ENCODE results near the gene NDUFS6.

NDUFS6 gene

DNA sequence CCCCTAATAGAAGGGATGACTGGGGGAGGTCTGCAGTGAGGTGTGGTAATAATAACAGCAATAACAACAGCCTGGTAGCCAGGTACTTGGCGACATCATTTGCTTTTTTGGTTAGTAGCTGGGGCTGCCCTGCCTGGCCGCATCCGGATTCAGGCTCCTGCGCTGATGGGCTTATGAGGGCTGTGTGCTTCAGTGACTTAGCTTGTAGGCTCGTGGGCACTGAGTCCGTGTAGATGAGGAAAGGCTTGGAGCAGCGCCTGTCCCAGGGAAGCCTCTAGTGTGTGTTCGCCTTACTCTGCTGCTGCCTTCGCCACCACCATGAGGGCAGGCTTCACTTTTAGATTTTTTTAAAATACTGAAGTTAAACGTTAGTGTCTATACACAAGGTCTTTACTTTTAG lies 4.5 kb downstream of the NDUFS6 start:
- Histone ChIP-seq H3F3A (ENCODE audit: control insufficient read depth, insufficient read depth) (peaks cover 5% of the 10 kb centered on the region), H4K20me1 (ENCODE audit: control insufficient read depth, insufficient read depth, low read depth, low read length) (no peaks in the 10 kb centered on the region), H3K4me3 (ENCODE audit: low read length) (no peak overlapping the region), H3K27me3 (ENCODE audit: control insufficient read depth, low read length) (no peaks in the 10 kb centered on the region), H3K27ac (ENCODE audit: low read depth, low read length) (no peak overlapping the region), H3K36me3 (ENCODE audit: control insufficient read depth, low read length) (peaks cover 90% of the 10 kb centered on the region), H3K4me1 (ENCODE audit: control insufficient read depth, low read length) (peaks cover 9% of the 10 kb centered on the region), H3K9me3 (ENCODE audit: control insufficient read depth, insufficient read depth, low read length) (no peaks in the 10 kb centered on the region), H3K79me2 (ENCODE audit: control insufficient read depth, low read length) (peaks cover 100% of the 10 kb centered on the region), H3K9me2 (replicated peaks; ENCODE audit: control insufficient read depth, low read length) (no peaks in the 10 kb centered on the region), H3K4me2 (ENCODE audit: low read length) (no peak overlapping the region)
- TF ChIP-seq, protein P1, sequence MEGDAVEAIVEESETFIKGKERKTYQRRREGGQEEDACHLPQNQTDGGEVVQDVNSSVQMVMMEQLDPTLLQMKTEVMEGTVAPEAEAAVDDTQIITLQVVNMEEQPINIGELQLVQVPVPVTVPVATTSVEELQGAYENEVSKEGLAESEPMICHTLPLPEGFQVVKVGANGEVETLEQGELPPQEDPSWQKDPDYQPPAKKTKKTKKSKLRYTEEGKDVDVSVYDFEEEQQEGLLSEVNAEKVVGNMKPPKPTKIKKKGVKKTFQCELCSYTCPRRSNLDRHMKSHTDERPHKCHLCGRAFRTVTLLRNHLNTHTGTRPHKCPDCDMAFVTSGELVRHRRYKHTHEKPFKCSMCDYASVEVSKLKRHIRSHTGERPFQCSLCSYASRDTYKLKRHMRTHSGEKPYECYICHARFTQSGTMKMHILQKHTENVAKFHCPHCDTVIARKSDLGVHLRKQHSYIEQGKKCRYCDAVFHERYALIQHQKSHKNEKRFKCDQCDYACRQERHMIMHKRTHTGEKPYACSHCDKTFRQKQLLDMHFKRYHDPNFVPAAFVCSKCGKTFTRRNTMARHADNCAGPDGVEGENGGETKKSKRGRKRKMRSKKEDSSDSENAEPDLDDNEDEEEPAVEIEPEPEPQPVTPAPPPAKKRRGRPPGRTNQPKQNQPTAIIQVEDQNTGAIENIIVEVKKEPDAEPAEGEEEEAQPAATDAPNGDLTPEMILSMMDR (IDR thresholded peaks at IDR 0.05; ENCODE audit: low read depth, low read length, poor library complexity, severe bottlenecking), result no peak
- TF ChIP-seq EZH2phosphoT487 (IDR thresholded peaks at IDR 0.05; ENCODE audit: borderline replicate concordance, low read length), result no peak

DNA sequence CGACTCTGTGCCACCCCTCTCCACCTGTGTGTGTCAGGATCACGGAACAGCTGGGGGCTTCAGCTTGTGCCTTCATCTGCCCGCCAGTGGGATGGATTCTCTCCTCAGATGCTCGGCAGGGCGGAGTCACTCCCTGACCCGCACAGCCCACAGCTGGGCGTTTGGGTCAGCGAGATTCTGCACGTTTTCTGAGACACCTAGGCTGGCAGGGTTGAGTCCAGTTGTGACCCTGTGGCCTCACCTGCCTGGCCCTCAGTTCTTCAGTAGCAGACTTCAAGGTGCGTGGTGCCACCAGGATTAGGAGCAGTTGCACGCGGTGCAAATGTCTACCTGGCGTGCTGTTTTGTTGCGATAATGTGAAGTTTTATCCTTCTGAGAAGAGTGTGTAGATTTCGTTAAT lies 5.0 kb downstream of the NDUFS6 start:
- Histone ChIP-seq H3K79me2 (ENCODE audit: control insufficient read depth, low read length) (peaks cover 99% of the 10 kb centered on the region), H3F3A (ENCODE audit: control insufficient read depth, insufficient read depth) (peaks cover 2% of the 10 kb centered on the region; the same call in 1 of the 2 replicates), H3K9me2 (replicated peaks; ENCODE audit: control insufficient read depth, low read length) (no peaks in the 10 kb centered on the region), H3K9me3 (ENCODE audit: control insufficient read depth, insufficient read depth, low read length) (no peaks in the 10 kb centered on the region), H3K27me3 (ENCODE audit: control insufficient read depth, low read length) (no peaks in the 10 kb centered on the region), H3K36me3 (ENCODE audit: control insufficient read depth, low read length) (peaks cover 91% of the 10 kb centered on the region), H3K4me1 (ENCODE audit: control insufficient read depth, low read length) (peaks cover 9% of the 10 kb centered on the region), H3K27ac (ENCODE audit: low read depth, low read length) (no peak overlapping the region), H3K4me2 (ENCODE audit: low read length) (no peak overlapping the region), H4K20me1 (ENCODE audit: control insufficient read depth, insufficient read depth, low read depth, low read length) (no peaks in the 10 kb centered on the region), H3K4me3 (ENCODE audit: low read length) (no peak overlapping the region)
- no peak for TF ChIP-seq EZH2phosphoT487 (IDR thresholded peaks at IDR 0.05; ENCODE audit: borderline replicate concordance, low read length)
- TF ChIP-seq, protein P1 (IDR thresholded peaks at IDR 0.05; ENCODE audit: low read depth, low read length, poor library complexity, severe bottlenecking), result no peak

DNA sequence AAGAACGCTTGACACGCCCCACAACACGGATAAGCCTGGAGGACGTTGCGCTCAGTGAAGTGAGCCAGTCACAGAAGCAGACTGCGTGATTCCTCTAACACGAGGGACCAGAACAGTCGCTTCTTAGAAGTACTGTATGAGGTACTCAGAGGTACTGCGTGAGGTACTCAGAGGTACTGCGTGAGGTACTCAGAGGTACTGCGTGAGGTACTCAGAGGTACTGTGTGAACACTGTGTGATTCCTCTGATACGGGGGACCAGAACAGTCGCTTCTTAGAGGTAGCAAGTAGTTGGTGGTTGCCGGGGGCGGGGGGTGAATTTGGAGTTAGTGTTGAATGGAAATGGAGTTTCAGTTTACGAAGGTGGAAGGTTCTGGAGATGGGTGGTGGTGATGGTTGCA lies 5.8 kb downstream of the NDUFS6 start:
- H3K36me3 ChIP-seq (ENCODE audit: control insufficient read depth, low read length), result peaks cover 95% of the 10 kb centered on the region
- H3K79me2 ChIP-seq (ENCODE audit: control insufficient read depth, low read length), result peaks cover 98% of the 10 kb centered on the region
- H3K4me2 ChIP-seq (ENCODE audit: low read length), result no peak overlapping the region

More for the DNA sequence above, 5.8 kb downstream of the NDUFS6 start:
- Histone ChIP-seq H4K20me1 (ENCODE audit: control insufficient read depth, insufficient read depth, low read depth, low read length) (no peaks in the 10 kb centered on the region), H3F3A (ENCODE audit: control insufficient read depth, insufficient read depth) (peaks cover 2% of the 10 kb centered on the region; the same call in 1 of the 2 replicates), H3K4me3 (ENCODE audit: low read length) (no peak overlapping the region), H3K27ac (ENCODE audit: low read depth, low read length) (no peak overlapping the region), H3K9me3 (ENCODE audit: control insufficient read depth, insufficient read depth, low read length) (no peaks in the 10 kb centered on the region), H3K9me2 (replicated peaks; ENCODE audit: control insufficient read depth, low read length) (no peaks in the 10 kb centered on the region), H3K27me3 (ENCODE audit: control insufficient read depth, low read length) (no peaks in the 10 kb centered on the region), H3K4me1 (ENCODE audit: control insufficient read depth, low read length) (peaks cover 9% of the 10 kb centered on the region)
- TF ChIP-seq, protein P1 (IDR thresholded peaks at IDR 0.05; ENCODE audit: low read depth, low read length, poor library complexity, severe bottlenecking), result no peak
- TF ChIP-seq EZH2phosphoT487 (IDR thresholded peaks at IDR 0.05; ENCODE audit: borderline replicate concordance, low read length), result no peak

Data from DOHH2 (cell line).